Ishikawa (cell line): ENCODE data around the gene KCNH2.

ENCODE experiments used
- CEBPB ChIP-seq: IDR thresholded peaks from 2 replicates; pipeline ENCODE4 v1.6.1; 2012
- CREB1 ChIP-seq: IDR thresholded peaks from 2 replicates; pipeline ENCODE4 v1.6.1; 2012; ENCODE audit warnings: low read depth
- MAX ChIP-seq: IDR thresholded peaks from 2 replicates; pipeline ENCODE4 v1.6.1; 2012
- RAD21 ChIP-seq: IDR thresholded peaks from 2 replicates; pipeline ENCODE4 v1.6.1; 2012; ENCODE audit warnings: low read depth
- TAF1 ChIP-seq: IDR thresholded peaks from 2 replicates; pipeline ENCODE4 v1.6.1; 2012; ENCODE audit warnings: low read depth, mild to moderate bottlenecking
- ZBTB7A ChIP-seq: IDR thresholded peaks from 2 replicates; pipeline ENCODE4 v1.6.1; 2012; ENCODE audit warnings: low read depth

GRCh38 chr7:150951521-150951920, 26.6 kb downstream of the KCNH2 start:
- no peak for TF ChIP-seq ZBTB7A
- no peak for TF ChIP-seq MAX
- TF ChIP-seq CREB1, result no peak
- no peak for TF ChIP-seq CEBPB
- TF ChIP-seq TAF1, result no peak
- no peak for TF ChIP-seq RAD21
